Hepatocyte (in vitro differentiated cells): ENCODE measurements around the gene C3orf85.

Source experiments
- EZH2 ChIP-seq: fragments of 200-600 bp; sonication (generic); IDR thresholded peaks from 2 replicates; pipeline ENCODE4 v1.6.1; 2016; ENCODE audit warnings: antibody characterized with exemption, mild to moderate bottlenecking, borderline replicate concordance
- EZH2phosphoT487 ChIP-seq: fragments of 200-600 bp; sonication (generic); IDR thresholded peaks from one replicate; pipeline ENCODE4 v1.6.1; 2018; ENCODE audit warnings: antibody characterized with exemption, mild to moderate bottlenecking, low read depth, moderate library complexity; ENCODE audit not compliant: unreplicated experiment, severe bottlenecking
- TF ChIP-seq, protein P1 (sequence below): fragments of 200-600 bp; sonication (generic); IDR thresholded peaks from 2 replicates; pipeline ENCODE4 v1.5.1; 2016; ENCODE audit warnings: antibody characterized with exemption, mild to moderate bottlenecking; ENCODE audit not compliant: poor library complexity

DNA sequence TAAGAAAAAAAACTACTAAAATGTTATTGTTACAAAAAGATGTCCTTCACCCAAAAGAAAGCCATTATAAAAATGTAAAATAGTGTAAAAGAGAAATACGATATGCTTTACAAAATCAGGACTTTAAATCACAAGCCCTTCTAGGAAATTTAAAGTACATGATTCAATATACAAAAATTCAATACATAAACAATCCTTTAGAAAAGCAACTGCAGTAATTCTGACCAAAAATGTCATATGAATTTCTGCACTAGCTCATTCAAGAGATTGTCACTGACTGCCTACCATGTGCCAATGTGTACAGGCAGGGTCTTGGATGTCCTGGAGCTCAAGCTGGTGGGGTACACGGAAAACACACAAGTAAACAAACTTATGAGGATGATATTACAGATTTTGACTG is 21.1 kb upstream of the C3orf85 start:
- TF ChIP-seq EZH2 (no peak), EZH2phosphoT487 (no peak)
- TF ChIP-seq, protein P1, sequence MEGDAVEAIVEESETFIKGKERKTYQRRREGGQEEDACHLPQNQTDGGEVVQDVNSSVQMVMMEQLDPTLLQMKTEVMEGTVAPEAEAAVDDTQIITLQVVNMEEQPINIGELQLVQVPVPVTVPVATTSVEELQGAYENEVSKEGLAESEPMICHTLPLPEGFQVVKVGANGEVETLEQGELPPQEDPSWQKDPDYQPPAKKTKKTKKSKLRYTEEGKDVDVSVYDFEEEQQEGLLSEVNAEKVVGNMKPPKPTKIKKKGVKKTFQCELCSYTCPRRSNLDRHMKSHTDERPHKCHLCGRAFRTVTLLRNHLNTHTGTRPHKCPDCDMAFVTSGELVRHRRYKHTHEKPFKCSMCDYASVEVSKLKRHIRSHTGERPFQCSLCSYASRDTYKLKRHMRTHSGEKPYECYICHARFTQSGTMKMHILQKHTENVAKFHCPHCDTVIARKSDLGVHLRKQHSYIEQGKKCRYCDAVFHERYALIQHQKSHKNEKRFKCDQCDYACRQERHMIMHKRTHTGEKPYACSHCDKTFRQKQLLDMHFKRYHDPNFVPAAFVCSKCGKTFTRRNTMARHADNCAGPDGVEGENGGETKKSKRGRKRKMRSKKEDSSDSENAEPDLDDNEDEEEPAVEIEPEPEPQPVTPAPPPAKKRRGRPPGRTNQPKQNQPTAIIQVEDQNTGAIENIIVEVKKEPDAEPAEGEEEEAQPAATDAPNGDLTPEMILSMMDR: no peak
